MCF 10A (cell line): Measurements from ENCODE around the gene CRIP3. TPM values are rescaled to one million over a fixed set of nuclear protein-coding genes. Genes with fewer than 3 reads are reported as not detected.

ENCODE experiments used
- BruUV-seq: library from RNA; stranded (reverse); fragments of 400-500 nt; replicated peaks from 2 replicates; lab custom pipeline; 2021; lab: Mats Ljungman, UMichigan
- CTCF ChIA-PET: fragments of 300-600 bp; sonication (Branson Sonifier 250); formaldehyde crosslinking; extraction: SDS; loops from one replicate; lab custom pipeline; 2021; ENCODE audit warnings: antibody characterized with exemption, inconsistent platforms; lab: Yijun Ruan, JAX
- POLR2A ChIA-PET: fragments of 300-600, 350-650 bp; sonication (Branson Sonifier 250); formaldehyde crosslinking; extraction: SDS; loops from one replicate; lab custom pipeline; 2020; ENCODE audit warnings: antibody characterized with exemption, inconsistent platforms; lab: Yijun Ruan, JAX
- DNase-seq: peaks from one replicate; pipeline ENCODE4 v3.0.0-alpha.2; 2018; ENCODE audit not compliant: unreplicated experiment
- H3K27ac Mint-ChIP-seq: one replicate; pipeline ENCODE4 v1.8.0; 2022; ENCODE audit warnings: mild to moderate bottlenecking, low read depth, mixed read lengths; ENCODE audit not compliant: unreplicated experiment
- H3K27me3 Mint-ChIP-seq: one replicate; pipeline ENCODE4 v1.8.0; 2022; ENCODE audit warnings: mixed read lengths; ENCODE audit not compliant: insufficient read depth, unreplicated experiment
- H3K36me3 Mint-ChIP-seq: one replicate; pipeline ENCODE4 v1.8.0; 2022; ENCODE audit warnings: mild to moderate bottlenecking, moderate library complexity, mixed read lengths; ENCODE audit not compliant: insufficient read depth, unreplicated experiment
- H3K4me1 Mint-ChIP-seq: one replicate; pipeline ENCODE4 v1.8.0; 2022; ENCODE audit warnings: mixed read lengths; ENCODE audit not compliant: insufficient read depth, unreplicated experiment
- H3K4me3 Mint-ChIP-seq: one replicate; pipeline ENCODE4 v1.8.0; 2022; ENCODE audit warnings: mild to moderate bottlenecking, moderate library complexity, mixed read lengths; ENCODE audit not compliant: unreplicated experiment
- H3K9me3 Mint-ChIP-seq: one replicate; pipeline ENCODE4 v1.8.0; 2022; ENCODE audit warnings: mixed read lengths; ENCODE audit not compliant: unreplicated experiment
- intact Hi-C: fragments of 100-400 bp; cut with micrococcal nuclease; formaldehyde crosslinking; loops from 2 replicates; pipeline ENCODE4 v1.14.1; 2022
- total RNA-seq: library from RNA; stranded (reverse); gene quantifications from 2 replicates; pipeline ENCODE4 v1.2.3, GENCODE V29; 2022
- TF ChIP-seq, protein P1 (sequence below): fragments of 200-600 bp; IDR thresholded peaks from one replicate; pipeline ENCODE4 v1.8.0; 2022; ENCODE audit warnings: antibody characterized with exemption, mild to moderate bottlenecking; ENCODE audit not compliant: unreplicated experiment

CRIP3 gene
- total RNA-seq, 1 experiment from 2014 or later = not detected

DNA sequence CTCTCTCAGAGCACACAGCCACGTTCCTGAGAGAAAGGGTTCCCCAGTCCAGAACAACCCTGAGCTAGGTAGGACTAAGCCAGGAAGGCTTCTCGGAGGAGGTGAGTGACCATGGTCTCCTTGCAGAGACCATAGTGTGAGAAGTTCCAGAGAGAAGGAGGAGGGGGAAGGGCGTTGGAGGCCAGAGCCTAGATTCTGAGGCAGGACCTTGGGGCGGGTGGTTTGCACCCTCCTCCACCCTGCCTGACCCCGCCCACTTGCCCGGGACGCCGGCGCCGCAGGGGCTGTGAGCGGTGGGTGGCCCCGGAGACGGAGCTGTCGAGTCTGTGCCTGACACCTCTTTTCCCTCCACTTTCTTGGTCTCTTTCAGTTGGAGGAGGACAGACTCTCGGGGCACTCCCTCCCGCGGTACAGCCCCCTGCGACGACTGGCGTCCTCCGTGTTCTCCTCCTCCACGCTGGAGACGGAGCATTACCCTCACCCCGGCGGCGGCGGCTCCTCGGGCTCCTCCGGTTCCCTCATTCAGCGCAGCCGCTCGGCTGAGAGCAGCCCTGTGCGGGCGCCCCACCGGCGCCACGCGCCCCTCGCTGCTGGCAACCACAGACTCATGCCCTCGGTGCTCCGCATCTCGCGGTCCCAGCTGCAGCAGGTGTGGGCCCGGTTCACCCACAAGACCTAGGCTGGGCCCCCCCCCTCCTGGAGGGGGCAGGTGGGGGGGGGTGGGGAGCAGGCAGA is 39.2 kb downstream of the CRIP3 start:
- intact Hi-C loops = no loop called here
- Mint-ChIP-seq H3K27ac (no peak overlapping the region), H3K36me3 (no peaks in the 10 kb centered on the region), H3K4me1 (peaks cover 3% of the 10 kb centered on the region), H3K4me3 (peak overlapping the region; percentile 46), H3K9me3 (no peaks in the 10 kb centered on the region), H3K27me3 (no peaks in the 10 kb centered on the region)
- no peak for DNase-seq
- BruUV-seq = no TSS peak
- POLR2A ChIA-PET = interaction anchor here (1.2 kb wide), 1 partner anchor 226 kb away, joined by 3 read pairs; no protein-coding TSS in a partner anchor
- TF ChIP-seq, protein P1, sequence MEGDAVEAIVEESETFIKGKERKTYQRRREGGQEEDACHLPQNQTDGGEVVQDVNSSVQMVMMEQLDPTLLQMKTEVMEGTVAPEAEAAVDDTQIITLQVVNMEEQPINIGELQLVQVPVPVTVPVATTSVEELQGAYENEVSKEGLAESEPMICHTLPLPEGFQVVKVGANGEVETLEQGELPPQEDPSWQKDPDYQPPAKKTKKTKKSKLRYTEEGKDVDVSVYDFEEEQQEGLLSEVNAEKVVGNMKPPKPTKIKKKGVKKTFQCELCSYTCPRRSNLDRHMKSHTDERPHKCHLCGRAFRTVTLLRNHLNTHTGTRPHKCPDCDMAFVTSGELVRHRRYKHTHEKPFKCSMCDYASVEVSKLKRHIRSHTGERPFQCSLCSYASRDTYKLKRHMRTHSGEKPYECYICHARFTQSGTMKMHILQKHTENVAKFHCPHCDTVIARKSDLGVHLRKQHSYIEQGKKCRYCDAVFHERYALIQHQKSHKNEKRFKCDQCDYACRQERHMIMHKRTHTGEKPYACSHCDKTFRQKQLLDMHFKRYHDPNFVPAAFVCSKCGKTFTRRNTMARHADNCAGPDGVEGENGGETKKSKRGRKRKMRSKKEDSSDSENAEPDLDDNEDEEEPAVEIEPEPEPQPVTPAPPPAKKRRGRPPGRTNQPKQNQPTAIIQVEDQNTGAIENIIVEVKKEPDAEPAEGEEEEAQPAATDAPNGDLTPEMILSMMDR = no peak
- CTCF ChIA-PET = no interaction called here

DNA sequence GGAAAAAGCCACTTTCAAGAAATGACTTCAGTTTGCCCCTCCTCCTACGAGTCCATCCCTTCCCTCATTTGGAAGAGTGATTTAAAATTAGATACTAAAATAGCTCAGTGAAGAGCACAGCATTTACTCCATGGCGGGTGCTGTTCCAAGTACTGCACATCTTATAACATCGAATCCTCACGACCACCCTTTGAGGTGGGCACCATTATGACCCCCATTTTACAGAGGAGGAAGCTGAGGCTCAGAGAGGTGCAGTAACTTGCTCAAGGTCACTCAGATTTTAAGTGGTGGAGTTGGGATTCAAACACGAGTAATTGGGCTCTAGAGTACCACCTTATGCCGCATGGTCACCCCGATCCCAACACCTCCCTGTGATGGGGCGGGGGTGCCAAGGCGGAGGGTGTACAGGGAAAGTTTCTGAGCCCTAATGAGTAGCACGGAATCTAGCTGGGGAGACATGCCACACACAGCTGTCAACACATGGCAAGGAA is 39.8 kb downstream of the CRIP3 start:
- TF ChIP-seq, protein P1 = no peak
- DNase-seq = no peak
- Mint-ChIP-seq H3K27me3 (no peaks in the 10 kb centered on the region), H3K4me3 (peak overlapping the region; percentile 46), H3K27ac (no peak overlapping the region), H3K9me3 (no peaks in the 10 kb centered on the region), H3K4me1 (peaks cover 4% of the 10 kb centered on the region), H3K36me3 (no peaks in the 10 kb centered on the region)
- ChIA-PET POLR2A (interaction anchor here (1.2 kb wide), 1 partner anchor 227 kb away, joined by 3 read pairs; no protein-coding TSS in a partner anchor), CTCF (interaction anchor here (1.5 kb wide), 1 partner anchor 67 kb away, joined by 3 read pairs; no protein-coding TSS in a partner anchor)
- intact Hi-C loops = no loop called here
- no TSS peak for BruUV-seq

DNA sequence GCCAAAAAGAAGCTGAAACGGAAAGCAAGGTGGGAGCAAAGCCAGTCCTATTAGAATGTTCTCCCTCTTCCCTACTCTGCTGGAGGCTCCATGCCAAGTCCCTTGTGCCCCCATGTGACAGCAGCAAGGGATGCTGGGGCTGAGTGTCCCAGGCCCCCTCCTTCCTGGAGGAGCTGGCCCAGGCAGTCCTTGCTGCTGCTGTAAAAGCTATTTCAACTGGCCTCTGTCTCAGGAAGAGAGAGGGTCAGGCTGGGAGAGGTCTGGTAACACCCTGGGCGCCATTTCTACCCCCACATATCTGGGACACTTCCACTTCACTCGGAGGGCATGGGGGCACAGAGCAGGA is 40.3 kb downstream of the CRIP3 start:
- Mint-ChIP-seq H3K9me3 (no peaks in the 10 kb centered on the region), H3K36me3 (no peaks in the 10 kb centered on the region), H3K27me3 (no peaks in the 10 kb centered on the region), H3K4me3 (no peak overlapping the region), H3K27ac (no peak overlapping the region), H3K4me1 (peaks cover 4% of the 10 kb centered on the region)
- no TSS peak for BruUV-seq
- CTCF ChIA-PET = interaction anchor here (0.8 to 1.5 kb wide), 3 partner anchors 66 to 160 kb away, joined by 3 read pairs; no protein-coding TSS in a partner anchor
- DNase-seq = no peak
- TF ChIP-seq, protein P1 = no peak
- POLR2A ChIA-PET = interaction anchor here (1.2 kb wide), 1 partner anchor 227 kb away, joined by 3 read pairs; no protein-coding TSS in a partner anchor
- intact Hi-C loops = no loop called here

DNA sequence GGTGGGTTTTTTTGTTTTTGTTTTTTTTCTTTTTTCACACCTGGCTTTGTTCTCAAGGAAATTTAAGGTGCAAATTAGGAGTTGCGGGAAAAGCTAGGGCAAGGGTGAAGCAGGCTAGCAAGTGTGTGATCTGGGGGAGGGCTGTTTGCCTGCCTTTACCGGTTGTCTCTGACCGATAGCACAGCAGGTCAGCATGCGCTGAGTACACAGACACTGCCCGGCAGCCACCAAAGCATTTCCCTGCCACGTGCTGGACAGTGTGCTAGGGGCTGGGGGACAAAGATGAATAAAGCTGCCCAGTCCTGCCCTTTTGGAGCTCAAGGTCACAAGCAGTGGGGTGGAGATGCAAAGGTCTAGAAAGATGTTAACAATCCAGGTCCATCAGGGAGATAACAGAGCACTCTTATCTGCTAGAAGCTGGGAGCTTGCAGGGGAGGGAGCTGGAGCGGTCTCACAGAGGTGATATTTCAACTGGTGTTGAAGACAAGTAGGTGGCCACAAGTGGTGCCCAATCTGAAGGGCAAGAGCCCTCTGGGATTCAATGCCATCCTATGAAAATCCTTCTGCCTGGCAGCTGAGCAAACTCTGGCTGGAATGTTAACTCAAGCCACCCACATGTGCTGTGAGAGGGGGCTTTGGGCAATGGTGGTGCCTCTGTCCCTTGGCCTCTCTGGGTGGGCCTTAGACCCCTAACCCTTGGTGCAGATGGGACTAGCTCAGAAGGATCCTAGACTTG is 40.8 kb downstream of the CRIP3 start:
- Mint-ChIP-seq H3K27me3 (no peaks in the 10 kb centered on the region), H3K27ac (no peak overlapping the region), H3K36me3 (no peaks in the 10 kb centered on the region), H3K9me3 (no peaks in the 10 kb centered on the region), H3K4me3 (no peak overlapping the region), H3K4me1 (peaks cover 4% of the 10 kb centered on the region)
- CTCF ChIA-PET = interaction anchor here (0.8 to 1.5 kb wide), 3 partner anchors 66 to 161 kb away, joined by 3 read pairs; no protein-coding TSS in a partner anchor
- no peak for DNase-seq
- TF ChIP-seq, protein P1 = no peak
- POLR2A ChIA-PET = interaction anchor here (1.2 kb wide), 1 partner anchor 228 kb away, joined by 3 read pairs; no protein-coding TSS in a partner anchor
- no TSS peak for BruUV-seq
- intact Hi-C loops = no loop called here
